Lung (tissue), 12 donors: ENCODE measurements around the gene EXOC6B. TPM values are rescaled to one million over a fixed set of nuclear protein-coding genes. Genes with fewer than 3 reads are reported as not detected.

Source experiments
- ATAC-seq: fragments of 200-7000 bp; cut with Tn5 transposase; one replicate; pipeline ENCODE4 v1.9.1; 2020; ENCODE audit warnings: moderate number of reproducible peaks; ENCODE audit not compliant: insufficient read depth, low FRiP score
- DNase-seq, 3 donors: peaks; one replicate each; pipeline ENCODE4 v3.0.0-alpha.2; 2013 to 2017
- H3K27ac ChIP-seq, 2 donors: one replicate each; pipeline ENCODE4 v1.5.1; 2013; ENCODE audit warnings: mild to moderate bottlenecking in 2 of 2, moderate library complexity in 2 of 2, control low read depth in 1 of 2, inconsistent platforms in 1 of 2, low read depth in 1 of 2, low read length in 1 of 2
- H3K27me3 ChIP-seq, 3 donors: one replicate each; pipeline ENCODE4 v1.5.1; 2013; ENCODE audit warnings: low read length in 2 of 3; ENCODE audit not compliant: control insufficient read depth in 3 of 3, insufficient read depth in 3 of 3
- H3K36me3 ChIP-seq, 4 donors: one replicate each; pipeline ENCODE4 v1.5.1; 2013; ENCODE audit warnings: low read length in 4 of 4, mild to moderate bottlenecking in 1 of 4, moderate library complexity in 1 of 4; ENCODE audit not compliant: control insufficient read depth in 4 of 4, insufficient read depth in 4 of 4
- H3K4me1 ChIP-seq, 5 donors: one replicate each; pipeline ENCODE4 v1.5.1; 2013; ENCODE audit warnings: low read length in 5 of 5, mild to moderate bottlenecking in 2 of 5, moderate library complexity in 1 of 5; ENCODE audit not compliant: control insufficient read depth in 5 of 5, insufficient read depth in 5 of 5
- H3K4me3 ChIP-seq: one replicate; pipeline ENCODE4 v1.5.1; 2013; ENCODE audit warnings: mild to moderate bottlenecking, control low read depth, moderate library complexity
- H3K9ac ChIP-seq, 2 donors: one replicate each; pipeline ENCODE4 v1.5.1; 2013; ENCODE audit warnings: low read length in 2 of 2, control low read depth in 1 of 2; ENCODE audit not compliant: insufficient read depth in 1 of 2
- H3K9me3 ChIP-seq, 4 donors: one replicate each; pipeline ENCODE4 v1.5.1; 2013; ENCODE audit warnings: low read length in 3 of 4, mild to moderate bottlenecking in 1 of 4, moderate library complexity in 1 of 4; ENCODE audit not compliant: control insufficient read depth in 4 of 4, insufficient read depth in 3 of 4
- WGBS, 2 donors: extraction: QIAGEN DNeasy Blood & Tissue Kit; methylation state at CpG; one replicate each; pipeline ENCODE4 v1.1.7; 2013; 5-methylcytosine and 5-hydroxymethylcytosine counted together
- polyA plus RNA-seq, 2 donors: library from polyadenylated mRNA; stranded (reverse); fragments of 200-250 nt; gene quantifications; one replicate each; pipeline ENCODE4 v1.2.1, GENCODE V29; 2013
- total RNA-seq, 2 donors: library from RNA; depleted of rRNA in 1 of 2; stranded (reverse); fragments of >200 nt in 1 of 2; gene quantifications; one replicate each; pipeline ENCODE4 v1.2.1, GENCODE V29; 2014 to 2021
- TF ChIP-seq, protein P1 (sequence below): IDR thresholded peaks from 2 replicates; pipeline ENCODE4 v1.5.1; 2012; ENCODE audit warnings: mild to moderate bottlenecking; ENCODE audit errors: control extremely low read depth, extremely low read depth
- donor health status: control.
- donor health status: control.
- donor health status: Bipolar disorder and iron deficiency.
- donor health status: healthy.
- donor health status: DM: yes; HTN: yes; CAD: no.

Gene EXOC6B
- total and polyA plus RNA-seq, 4 donors: 3.3 to 46.0 (median 12.7) TPM

- no peaks in the 10 kb centered on the region for H3K9me3 ChIP-seq
- no peak for ATAC-seq
- H3K9ac ChIP-seq: no peak overlapping the region
- peak overlapping the region in 1 of 2 donors; percentile 66 for H3K27ac ChIP-seq
- H3K4me3 ChIP-seq: no peak overlapping the region
- 49 to 59% methylated on average over 3 of the region's 3 CpGs for WGBS, 2 donors
- H3K4me1 ChIP-seq: peaks cover 0 to 21% (median 9%) of the 10 kb centered on the region in 5 donors
- TF ChIP-seq, protein P1, sequence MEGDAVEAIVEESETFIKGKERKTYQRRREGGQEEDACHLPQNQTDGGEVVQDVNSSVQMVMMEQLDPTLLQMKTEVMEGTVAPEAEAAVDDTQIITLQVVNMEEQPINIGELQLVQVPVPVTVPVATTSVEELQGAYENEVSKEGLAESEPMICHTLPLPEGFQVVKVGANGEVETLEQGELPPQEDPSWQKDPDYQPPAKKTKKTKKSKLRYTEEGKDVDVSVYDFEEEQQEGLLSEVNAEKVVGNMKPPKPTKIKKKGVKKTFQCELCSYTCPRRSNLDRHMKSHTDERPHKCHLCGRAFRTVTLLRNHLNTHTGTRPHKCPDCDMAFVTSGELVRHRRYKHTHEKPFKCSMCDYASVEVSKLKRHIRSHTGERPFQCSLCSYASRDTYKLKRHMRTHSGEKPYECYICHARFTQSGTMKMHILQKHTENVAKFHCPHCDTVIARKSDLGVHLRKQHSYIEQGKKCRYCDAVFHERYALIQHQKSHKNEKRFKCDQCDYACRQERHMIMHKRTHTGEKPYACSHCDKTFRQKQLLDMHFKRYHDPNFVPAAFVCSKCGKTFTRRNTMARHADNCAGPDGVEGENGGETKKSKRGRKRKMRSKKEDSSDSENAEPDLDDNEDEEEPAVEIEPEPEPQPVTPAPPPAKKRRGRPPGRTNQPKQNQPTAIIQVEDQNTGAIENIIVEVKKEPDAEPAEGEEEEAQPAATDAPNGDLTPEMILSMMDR: no peak
- no peaks in the 10 kb centered on the region for H3K36me3 ChIP-seq
- DNase-seq: peak; percentile 29 to 85 (median 82)
- H3K27me3 ChIP-seq: no peaks in the 10 kb centered on the region
Observed at GRCh38 chr2:72793798-72794440, 31.9 kb downstream of the EXOC6B start.

DNA sequence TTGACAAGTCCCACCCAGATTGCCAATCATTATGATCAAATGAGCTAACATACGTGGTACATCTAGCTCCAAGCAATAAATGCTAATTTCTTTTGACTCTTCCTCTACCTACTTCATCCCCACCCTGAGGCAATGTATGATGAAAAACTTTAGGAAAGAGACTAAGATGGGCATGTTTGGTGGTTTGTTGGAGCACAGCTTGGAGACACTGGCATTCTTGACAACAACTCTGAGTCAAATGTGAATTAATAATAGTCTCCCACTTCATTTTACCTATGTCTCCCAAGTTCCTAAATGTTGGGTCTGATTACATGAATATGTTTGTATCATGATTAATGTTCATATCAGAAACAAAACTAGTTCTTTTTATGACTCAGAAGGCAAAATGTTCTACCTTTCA is 36.6 kb downstream of the EXOC6B start:
- Histone ChIP-seq H3K27ac (no peak overlapping the region), H3K9me3 (no peaks in the 10 kb centered on the region), H3K9ac (no peak overlapping the region), H3K4me3 (no peak overlapping the region), H3K36me3 (no peaks in the 10 kb centered on the region), H3K4me1 (peaks cover 0 to 12% (median 7%) of the 10 kb centered on the region in 5 donors), H3K27me3 (no peaks in the 10 kb centered on the region)
- 94 to 98% methylated on average over 1 of the region's 1 CpG for WGBS, 2 donors
- TF ChIP-seq, protein P1: no peak
- ATAC-seq (no peak), DNase-seq (no peak)

- Histone ChIP-seq H3K27ac (no peak overlapping the region), H3K27me3 (no peaks in the 10 kb centered on the region), H3K36me3 (no peaks in the 10 kb centered on the region), H3K4me3 (no peak overlapping the region), H3K9ac (no peak overlapping the region), H3K4me1 (peaks cover 0 to 8% (median 2%) of the 10 kb centered on the region in 5 donors), H3K9me3 (no peaks in the 10 kb centered on the region)
- TF ChIP-seq, protein P1: no peak
- DNase-seq (no peak), ATAC-seq (no peak)
- WGBS, 2 donors: 95 to 100% methylated on average over 1 of the region's 1 CpG
Observed at GRCh38 chr2:72788756-72789155, 37.1 kb downstream of the EXOC6B start.

DNA sequence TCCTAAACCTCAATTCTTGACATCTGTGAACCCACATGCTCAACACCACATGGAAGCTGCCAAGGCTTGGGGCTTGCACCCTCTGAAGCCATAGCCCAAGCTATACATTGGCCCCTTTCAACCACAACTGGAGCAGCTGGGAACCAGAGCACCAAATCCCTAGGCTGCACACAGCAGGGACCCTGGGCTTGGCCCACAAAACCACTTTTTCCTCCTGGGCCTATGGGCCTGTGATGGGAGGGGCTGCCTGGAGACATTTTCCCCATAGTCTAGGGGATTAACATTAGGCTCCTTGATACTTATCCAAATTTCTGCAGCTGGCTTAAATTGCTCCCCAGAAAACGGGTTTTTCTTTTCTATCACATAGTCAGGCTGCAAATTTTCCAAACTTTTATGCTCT is 40.3 kb downstream of the EXOC6B start:
- no peaks in the 10 kb centered on the region for H3K36me3 ChIP-seq
- WGBS, 2 donors: 93 to 94% methylated on average over 1 of the region's 1 CpG
- ATAC-seq (no peak), DNase-seq (no peak)
- TF ChIP-seq, protein P1: no peak
- H3K27me3 ChIP-seq: no peaks in the 10 kb centered on the region
- no peak overlapping the region for H3K27ac ChIP-seq
- H3K9ac ChIP-seq: no peak overlapping the region
- H3K4me1 ChIP-seq: peaks cover 0 to 15% (median 0%) of the 10 kb centered on the region in 5 donors
- no peak overlapping the region for H3K4me3 ChIP-seq
- no peaks in the 10 kb centered on the region for H3K9me3 ChIP-seq
